GM18499 (cell line): ENCODE measurements around the gene METAP2.

Experiments used
- ATAC-seq: cut with Tn5 transposase; IDR thresholded peaks from one replicate; pipeline ENCODE4 v1.9.1; 2021; ENCODE audit warnings: moderate number of reproducible peaks; ENCODE audit not compliant: insufficient read depth, unreplicated experiment

Gene METAP2

DNA sequence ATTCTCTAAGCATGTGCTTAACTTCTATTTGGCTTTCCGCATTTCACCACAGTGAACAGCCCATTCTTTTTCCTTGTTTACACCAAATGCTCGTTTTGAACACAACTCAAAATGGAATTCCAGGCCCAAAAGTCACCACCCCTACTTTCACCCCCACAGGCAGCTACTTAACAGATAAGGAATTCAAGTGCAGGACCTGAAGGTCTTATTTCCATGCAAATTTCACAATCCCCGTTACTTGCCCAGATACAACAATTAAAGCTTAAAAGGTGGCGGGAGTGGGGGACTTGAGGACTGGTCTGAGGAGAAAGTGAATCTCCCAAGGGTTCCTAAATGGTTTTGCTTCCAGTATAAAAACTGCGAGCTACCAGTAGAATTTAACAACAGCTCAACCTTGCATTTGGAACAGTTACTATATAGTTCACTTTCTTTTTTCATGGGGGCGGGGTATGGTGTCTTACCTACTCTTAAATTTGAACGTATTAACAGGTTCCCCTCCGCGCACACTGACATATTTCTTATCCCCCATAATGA, 73.6 kb downstream of the METAP2 start:
- no peak for ATAC-seq

DNA sequence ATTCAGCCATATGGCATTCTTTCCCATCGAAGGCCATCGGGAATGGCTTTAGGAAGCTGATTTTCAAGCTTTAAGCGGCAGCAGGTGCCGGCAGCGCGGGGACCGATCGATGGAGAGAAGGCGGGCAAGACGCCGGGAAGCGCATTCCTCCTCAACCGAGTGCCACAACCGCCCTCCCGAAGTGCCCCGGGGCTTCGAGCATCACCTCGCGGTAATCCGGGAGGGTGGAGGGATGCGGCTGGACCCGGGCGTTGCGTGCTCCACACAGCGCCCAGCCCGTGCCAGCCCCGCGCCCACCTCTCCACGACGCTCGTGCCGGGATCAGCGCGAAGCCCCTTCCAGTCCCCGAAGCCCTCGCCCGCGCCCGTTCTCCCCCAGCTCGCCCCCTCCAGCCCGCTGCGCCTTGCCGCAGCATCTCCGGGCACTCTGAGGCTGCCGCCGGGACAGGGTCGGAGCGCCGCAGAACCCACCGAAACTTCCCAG, 74.1 kb downstream of the METAP2 start:
- ATAC-seq: no peak

DNA sequence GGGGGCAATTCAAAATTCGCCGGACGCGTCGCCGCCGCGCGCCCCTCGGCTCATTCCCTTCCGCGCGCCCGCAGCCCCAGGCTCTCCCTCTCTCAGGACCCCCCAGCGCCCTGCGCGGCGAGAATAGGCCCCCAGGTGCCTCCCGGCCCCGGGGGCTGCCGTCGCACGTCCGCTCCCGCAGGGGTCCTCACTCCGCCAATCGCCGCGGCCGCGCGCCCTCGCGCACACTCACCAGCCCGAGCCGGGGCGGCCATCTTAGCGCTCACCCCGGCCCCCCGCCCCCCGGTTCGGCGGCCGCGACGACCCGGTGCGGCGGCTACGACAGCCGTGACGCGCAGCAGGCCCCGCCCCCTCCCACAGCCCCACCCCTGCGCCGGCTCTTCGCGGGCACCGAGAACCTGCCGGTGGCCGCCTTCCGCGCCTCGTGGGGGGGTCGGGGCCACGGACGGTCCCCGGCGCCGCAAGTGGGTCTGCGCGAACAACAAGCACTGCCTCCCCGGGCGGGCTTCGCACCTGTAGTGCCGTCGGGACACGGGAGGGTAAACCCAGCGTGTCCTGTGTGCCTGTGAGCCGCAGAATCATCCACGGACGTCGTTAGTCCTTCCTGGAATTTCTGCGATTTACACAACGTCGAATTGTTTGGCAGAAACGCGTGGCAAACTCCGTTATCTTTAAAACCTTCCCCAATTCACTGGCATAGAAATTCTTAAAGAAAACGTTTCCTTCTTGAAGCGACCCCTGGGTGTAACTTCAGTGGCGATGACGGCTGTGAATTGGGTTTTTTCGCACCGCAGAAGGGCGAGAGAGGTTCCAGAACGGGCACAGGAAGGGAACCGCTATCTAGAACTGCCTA, 74.8 kb downstream of the METAP2 start:
- ATAC-seq: no peak

DNA sequence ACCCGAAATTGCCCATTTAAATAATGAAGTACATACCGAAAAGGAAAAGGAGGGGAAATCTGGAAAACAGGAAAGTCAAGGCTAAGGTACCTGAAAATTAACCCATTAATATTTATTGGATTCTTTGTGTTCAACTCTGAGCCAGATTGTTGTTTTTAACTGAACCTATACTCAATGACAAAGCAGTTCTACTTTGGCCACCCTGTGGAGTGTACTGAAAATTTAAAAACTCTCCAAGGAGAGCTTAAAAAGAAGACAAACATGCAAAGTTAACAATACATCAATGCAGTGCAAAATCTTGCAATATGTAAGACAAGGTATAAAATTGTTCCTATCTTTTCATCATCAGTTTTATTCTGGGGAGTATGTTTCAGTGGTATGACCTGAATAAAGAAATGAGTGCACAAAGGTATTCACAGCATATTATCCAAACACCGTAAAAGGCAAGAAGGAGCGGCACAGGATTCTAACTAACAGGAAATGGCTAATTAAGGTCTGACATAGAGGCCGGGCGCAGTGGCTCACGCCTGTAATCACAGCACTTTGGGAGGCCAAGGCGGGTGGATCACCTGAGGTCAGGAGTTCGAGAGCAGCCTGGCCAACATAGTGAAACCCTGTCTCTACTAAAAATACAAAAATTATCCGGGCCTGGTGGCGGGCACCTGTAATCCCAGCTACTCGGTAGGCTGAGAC, 75.6 kb downstream of the METAP2 start:
- no peak for ATAC-seq

DNA sequence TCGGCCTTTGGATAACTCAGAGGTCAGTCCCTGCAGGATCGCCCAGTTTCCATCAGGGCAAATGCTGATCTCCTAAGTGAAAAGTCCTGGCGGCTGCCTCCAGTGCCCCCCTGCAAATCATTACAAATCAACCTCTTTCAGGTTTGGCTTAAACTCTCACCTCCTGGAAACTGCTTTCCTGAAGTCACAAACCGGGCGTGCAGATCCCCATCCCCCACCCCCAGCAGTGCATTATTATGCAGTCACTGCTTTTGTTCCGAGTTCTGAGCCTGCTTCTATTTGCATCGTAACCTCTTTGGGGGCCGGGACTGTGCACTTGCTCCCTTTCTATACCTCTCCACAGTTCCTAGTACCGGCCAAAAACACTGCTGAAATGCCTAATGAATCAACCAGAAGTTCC, 77.4 kb downstream of the METAP2 start, which contains the start of gene USP44:
Gene USP44 (minus strand): TSS at position 172 of the 400 bp plus-strand sequence. CDS start 17,220 bp downstream, outside the sequence.
- no peak for ATAC-seq

DNA sequence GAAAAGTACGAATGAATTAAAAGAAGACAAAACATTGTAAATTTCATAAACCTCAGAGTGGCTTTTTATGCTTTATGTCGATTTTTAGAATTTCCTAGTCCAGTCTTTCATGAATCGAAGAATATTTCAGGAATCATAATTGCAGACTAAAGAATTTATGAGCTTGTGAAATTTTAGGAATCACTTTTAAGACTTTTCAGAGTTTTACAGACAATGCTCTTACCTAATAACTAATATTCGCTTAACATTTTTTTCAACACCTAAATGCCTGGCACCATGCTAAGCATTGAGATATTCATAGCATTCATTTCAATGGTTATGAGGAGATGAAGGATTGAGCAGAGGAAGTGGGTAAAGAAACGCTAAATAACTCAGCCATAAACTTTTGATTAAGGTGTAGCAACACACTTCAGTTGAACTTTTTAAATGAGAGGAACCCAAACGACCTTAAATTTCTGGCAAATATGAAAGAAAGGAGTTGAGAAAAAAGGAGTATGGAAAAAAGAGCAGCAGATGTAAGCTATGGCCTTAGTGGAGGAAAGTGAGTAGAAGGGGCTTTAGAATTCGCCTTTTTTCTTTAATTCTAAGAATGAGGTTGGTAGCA, 78.1 kb downstream of the METAP2 start:
- no peak for ATAC-seq

DNA sequence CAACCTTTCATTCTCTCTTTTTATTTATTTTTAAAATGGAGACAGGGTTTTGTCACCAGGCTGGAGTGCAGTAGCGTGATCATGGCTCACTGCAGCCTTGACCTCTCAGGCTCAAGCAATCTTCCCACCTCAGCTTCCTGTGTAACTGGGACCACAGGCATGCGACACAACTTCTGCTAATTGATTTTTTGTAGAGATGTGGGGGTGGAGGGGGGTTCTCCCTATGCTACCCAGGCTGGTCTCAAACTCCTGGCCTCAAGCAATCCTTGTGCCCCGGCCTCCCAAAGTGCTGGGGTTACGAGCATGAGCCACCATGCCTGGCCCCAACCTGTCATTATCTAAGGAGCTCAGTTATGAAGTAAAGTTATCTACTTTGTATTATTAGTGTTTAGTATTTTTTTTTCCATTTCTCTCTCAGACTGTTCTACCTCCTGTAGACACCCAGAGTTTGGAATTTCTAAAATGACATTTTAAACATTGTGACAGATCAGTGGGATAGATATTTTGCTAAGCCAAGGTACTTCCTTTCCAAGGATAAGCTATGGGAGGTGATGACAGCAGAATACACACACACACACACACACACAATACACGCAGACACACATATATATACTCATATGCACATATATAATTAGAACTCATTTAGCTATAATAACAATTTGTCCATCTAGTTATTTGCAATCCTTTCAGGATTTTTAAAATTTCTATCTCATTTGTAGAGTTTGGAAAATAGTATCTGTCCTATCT, 79.4 kb downstream of the METAP2 start:
- no peak for ATAC-seq

DNA sequence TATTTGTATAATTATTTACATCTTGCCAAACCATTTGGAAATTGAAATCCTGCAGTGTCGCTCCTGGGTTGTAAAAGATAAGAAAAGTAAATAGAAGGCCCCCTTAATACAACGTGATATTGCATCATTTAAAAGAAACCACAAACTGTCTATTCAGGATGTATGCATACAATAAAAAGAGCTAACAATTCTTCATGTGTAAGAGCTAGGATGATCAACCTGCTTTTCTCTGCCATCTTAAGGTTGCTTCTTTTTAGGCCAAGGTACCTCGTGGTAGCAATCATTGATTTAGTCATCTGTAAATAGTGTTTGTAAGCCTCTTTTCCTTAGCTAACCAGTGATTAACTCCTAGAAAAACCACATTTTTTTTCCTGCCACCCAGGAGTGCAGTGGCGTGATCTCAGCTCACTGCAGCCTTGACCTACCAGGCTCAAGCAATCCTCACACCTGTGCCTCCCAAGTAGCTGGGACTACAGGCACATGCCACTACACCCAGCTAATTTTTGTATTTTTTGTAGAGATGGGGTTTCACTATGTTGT, 80.7 kb downstream of the METAP2 start:
- ATAC-seq: no peak

DNA sequence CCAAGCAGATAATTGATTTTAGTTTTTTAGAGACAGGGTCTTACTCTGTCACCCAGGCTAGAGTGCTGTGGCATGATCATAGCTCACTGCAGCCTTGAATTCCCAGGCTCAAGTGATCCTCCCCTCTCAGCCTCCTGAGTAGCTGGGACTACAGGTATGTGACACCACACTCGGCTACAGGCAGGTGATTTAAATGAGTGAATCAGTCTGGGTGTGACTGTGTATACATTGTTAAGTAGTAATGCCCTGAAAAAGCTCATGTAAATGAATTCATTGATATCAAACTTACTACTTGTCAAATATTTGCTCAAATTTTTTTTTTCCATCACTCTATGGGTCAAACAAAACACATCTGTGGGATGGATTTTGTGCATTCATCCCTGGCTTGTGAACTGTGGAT, 83.7 kb downstream of the METAP2 start:
- no peak for ATAC-seq
